ENCODE measurements around the gene FXR1.
"Not testable (repeated sequence)": the region's sequence is repeated elsewhere in the genome, so short reads cannot be mapped to it uniquely, and the experiment has no call there.

The FXR1 gene

DNA sequence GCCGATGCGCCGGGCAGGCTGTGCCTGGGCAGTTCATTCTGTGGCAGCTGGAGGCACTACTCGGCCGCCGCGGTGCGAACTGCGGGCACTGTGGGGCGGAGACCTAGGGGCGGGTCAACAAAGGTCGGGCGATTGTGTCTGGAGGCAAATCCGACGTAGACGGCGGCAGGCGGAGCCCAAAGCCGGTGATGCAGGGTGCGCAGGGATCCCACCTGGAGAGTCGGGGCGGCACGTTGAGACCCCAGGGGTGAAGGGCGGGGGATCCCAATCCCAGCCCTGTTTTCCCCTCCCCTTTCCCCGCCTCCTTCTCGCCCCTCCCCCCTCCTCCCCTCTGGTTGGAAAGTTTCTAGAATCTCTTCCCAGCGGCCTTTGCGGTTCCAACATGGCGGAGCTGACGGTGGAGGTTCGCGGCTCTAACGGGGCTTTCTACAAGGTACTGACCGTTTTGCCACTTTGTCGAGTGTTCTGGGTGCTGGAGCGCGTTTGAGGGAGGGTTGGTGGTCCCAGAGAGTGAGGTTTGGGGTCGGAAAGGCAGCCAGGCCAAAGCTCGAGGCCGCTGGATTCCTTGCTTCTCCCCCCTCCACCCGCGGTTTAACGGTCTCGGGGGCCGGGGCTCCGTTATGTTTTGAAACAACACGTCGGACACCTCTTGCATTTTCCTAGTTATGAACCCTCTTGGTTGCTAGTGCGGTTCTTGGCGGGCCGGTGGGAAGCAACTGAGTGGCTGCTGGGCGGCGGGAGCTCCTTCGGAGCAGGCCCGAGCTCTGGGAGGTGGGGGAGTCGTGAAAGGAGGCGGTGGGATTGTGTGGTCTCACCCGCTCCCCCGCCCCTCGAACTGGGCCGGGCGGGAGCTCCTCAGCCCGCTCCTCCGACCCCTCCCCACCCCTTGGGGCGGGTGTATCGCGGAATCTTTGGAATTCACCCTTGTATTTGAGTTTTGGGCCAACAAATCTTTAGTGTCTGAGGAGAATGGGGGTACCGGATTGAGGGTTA, at the start of gene FXR1:
TSS of gene FXR1 (plus strand) at position 367 of the 993 bp plus-strand sequence. CDS start at position 383, 16 bp downstream.
- DNase-seq (ENCODE audit: low spot score) = peak; percentile 96

DNA sequence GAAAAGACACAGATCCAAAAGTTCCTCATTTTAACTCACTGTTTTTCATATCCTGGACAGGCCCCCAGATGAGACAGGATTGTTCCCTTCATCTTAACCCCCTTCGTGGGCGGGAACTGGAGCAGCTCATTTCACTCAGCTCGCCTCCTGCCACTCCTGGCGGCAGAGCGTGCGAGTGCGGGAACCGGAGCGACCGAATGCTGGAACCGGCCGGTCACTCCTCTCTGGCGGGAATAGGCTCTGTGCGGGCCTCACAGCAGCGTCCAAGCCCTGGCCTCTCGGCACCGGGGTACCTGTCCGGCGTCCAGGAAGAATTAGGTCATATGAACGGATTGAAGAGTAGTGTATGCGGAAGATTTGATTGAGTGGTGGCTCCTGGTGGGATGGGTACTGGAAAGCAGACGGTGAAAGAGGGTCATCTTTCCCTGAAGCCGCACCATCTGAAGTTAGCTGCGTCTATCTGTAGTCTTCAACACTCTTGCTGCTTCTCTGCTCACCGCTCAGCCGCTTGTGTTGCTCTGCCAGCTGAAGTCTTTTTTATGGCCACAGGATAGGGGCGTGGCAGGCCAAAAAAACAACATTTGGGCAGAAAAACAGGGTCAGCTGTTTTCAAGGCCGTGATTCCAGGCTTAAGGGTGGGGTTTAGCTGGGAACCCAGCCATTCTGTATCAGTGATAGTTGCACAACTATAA, 42.3 kb upstream of the FXR1 start:
- no peak for DNase-seq (ENCODE audit: low spot score)

DNA sequence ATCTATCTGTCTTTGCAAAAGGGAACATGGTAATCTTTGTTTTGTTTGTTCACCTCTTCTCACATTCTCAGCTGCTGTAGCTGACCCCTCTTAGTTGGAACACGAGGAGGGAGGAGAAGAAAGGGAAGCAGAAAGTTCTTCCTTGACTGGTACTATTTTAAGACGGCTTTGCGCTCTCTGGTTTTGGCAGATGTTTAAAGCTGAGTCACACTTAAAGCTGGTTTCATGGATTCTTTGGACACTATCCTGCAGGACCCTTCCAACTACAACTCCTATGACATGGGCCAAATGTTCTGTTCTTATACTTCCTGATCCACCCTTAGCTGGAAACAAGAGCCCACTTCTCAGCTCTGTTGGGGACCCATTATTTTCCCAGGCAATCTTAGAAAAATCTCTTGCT, 40.6 kb upstream of the FXR1 start:
- DNase-seq (ENCODE audit: low spot score) = no peak

DNA sequence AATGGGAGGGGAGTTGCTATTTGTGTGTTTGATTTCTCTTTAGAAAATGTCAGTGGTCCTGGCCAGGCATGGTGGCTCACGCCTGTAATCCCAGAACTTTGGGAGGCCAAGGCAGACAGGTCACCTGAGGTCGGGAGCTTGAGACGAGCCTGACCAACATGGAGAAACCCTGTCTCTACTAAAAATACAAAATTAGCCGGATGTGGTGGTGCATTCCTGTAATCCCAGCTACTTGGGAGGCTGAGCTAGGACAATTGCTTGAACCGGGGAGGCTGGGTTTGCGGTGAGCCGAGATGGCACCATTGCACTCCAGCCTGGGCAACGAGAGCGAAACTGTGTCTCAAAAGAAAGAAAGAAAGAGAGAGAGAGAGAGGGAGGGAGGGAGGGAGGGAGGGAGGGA, 40.0 kb upstream of the FXR1 start:
- not testable (repeated sequence) for DNase-seq (ENCODE audit: low spot score)

DNA sequence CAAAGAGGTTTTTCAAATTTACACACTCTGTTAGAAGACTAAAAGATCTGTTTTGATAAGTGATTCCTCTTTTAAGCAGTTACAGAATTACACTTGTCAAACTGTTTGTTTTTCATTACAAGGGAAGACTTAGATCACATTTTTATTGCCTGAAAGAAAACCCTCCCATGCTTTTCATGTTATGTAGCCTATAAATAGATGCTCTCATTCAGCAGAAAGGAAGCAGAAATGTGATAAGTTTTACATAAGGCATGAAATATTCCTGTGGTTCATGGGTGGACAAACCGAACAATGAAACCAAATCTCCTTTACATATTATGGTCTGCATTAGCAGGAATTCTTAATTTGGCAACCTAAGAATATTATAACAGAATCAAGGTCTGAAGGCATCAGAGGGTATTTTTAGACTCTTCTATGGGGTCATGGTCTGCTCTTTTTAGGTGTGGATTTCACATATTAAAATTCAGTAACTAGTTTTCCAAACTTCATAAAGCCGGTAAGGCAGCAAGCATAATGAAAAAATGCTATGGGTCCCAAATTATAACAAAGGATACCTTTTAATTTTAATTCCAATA, 37.3 kb upstream of the FXR1 start:
- no peak for DNase-seq (ENCODE audit: low spot score)

DNA sequence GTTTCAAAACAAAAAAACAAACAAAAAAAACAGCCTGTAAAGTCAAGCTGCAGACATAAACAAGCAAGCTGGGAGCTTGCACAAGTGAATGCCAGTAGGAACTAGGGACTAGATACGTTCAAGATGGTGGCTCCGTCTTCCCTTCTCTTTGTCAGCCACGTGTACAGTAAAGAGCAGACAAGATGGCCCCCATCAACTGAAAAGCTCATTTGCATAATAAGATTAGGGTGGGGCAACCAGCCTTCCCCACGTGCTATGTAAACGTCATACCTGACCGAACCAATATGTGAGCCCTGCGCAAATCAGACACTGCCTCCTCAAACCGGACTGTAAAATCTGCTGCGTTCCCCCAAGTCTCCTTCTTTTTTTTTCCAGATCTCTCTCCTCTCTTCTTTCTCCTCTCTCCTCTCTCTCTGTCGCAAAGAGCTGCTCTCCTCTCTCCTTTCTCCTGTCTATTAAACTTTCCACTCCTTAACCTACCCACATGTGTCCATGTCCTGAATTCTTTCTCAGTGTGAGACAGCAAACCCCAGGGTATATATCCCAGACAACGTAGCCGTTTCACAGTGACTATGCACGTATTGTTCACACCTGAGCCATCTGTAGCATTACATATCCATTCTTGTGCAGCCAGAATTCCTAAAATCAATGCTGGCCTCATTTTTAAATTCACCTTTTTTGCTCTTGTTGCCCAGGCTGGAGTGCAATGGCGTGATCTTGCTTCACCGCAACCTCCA, 31.2 kb upstream of the FXR1 start:
- DNase-seq (ENCODE audit: low spot score) = no peak

DNA sequence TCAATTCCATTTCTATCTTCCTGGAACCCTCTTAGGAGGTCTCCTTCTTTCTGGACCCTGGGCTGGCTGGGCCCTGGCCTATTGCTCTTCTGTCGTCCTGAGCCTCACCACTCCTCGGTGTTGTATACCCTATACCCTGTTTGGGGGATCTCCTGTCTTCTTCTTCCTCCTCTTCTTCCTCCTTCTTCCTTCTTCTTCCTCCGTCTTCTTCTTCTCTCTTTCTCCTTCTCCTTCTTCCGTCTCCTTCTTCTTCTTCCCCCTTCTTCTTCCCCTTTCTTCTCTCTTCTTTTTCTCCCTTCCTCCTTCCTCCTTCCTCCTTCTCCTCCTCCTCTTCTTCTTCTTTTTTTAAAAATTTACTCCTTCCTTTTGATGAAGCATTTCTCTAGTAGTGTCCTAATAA, 30.4 kb upstream of the FXR1 start:
- DNase-seq (ENCODE audit: low spot score) = no peak

DNA sequence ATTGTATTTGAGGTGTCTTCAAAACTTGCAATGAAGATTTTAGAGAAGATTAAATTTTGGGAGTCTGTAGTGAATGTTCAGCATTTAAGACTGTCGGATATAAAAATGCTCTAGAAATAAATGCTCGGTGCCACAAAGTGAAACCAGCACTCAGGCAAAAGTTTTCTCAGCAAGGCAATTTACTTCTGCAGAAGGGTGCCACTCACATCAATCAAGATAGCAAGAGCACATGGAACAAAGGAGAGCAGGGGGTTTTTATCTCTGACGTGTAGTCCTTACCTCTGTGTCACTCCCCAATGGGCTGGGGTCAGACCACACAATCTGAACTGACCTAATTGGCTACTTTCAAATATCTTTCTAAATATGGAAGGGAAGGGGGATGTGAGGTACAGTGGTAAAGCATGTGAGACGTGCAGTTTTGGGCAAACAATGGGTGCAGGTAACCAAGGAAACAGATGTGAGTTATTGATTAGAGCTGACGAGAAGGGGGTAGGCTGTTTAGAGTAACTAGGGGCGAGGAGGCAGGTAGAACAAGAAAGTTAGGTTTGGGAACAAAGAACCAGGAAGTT, 23.4 kb upstream of the FXR1 start:
- DNase-seq (ENCODE audit: low spot score) = no peak

DNA sequence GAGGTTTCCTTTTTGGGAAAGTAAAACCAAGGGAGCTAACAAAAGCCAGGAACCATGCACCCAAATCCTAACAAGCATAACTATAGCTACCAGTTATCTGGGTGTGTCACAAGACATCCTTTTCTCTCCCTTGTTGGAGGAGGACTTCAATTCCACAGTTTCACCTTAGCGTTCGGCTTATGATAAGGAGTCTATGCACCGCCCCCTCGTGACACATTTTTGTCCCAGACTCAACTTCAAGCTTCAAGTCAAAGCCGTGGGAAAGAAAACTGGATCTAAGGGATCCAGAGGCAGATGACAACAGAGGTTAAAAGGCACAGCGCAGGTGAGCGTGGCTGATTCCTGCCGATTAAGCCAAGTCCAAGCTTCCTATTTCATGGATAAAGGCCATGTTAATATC, 13.9 kb upstream of the FXR1 start:
- DNase-seq (ENCODE audit: low spot score) = no peak

DNA sequence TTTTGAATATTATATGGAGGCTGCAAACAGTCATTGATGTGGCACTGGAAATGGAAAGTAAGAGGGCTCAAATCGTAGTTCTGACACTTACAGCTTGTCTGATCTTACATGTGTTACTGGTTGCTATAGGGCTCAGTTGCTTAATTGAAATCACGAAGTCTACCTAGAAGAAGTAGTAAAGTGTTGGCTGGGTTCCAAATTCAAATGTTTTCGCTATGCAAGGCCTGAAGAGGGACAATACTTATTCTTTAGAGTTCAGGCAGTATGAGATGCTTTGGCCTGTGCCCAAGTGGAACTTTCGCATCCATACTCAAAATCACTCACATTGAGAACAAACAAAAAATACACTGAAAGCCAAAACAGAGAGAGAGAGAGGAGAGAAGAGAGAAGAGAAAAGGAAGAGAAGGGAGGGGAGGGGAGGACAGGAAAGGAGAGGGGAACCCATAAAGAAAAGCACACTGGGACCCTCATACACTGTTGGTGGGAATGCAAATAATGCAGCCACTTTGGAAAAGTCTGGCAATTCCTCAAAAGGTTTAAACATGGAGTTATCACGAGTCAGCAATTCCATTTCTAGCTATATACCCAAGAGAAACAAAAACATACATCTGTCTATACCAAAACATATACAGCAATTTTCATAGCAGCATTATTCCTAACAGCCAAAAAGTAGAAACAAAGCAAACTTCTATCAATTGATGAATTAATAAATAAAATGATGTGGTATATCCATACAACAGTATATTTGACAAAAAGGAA, 2.9 kb upstream of the FXR1 start:
- DNase-seq (ENCODE audit: low spot score) = no peak

DNA sequence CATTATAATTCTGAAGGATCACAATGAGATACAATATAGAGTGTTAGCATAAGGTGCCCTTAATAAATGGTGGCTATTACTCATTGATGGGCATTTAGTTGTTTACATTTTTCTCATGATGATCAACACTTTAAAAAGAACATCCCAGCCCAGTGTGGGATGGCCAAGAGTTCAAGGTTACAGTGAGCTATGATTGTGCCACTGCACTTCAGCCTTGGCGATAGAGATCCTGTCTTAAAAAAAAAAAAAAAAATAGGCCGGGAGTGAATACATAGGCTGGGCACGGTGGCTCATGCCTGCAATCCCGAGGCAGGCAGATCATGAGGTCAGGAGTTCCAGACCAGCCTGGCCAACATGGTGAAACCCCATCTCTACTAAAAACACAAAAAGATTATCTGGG, 1.6 kb upstream of the FXR1 start:
- no peak for DNase-seq (ENCODE audit: low spot score)

DNA sequence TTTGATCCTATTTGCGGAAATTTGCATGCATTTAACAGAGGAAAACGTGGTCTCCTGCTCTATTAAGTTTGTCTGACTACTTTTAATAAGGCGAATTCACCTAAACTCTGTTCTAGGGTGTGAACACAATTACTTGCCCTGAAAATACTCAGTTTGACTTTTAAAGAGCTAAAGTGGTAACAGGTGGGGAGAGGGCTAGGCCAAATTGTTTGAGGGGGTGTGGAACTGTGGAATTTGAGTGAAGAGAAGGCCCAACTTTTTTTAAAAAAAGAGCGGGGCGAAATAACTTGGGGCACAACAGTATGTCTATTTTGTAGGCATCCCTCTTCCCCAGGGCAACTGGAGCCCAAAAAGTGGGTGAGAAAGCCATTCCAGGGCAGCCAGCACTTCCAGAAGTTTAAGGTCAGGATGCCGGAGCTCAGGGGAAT, 580 bp upstream of the FXR1 start:
- no peak for DNase-seq (ENCODE audit: low spot score)

DNA sequence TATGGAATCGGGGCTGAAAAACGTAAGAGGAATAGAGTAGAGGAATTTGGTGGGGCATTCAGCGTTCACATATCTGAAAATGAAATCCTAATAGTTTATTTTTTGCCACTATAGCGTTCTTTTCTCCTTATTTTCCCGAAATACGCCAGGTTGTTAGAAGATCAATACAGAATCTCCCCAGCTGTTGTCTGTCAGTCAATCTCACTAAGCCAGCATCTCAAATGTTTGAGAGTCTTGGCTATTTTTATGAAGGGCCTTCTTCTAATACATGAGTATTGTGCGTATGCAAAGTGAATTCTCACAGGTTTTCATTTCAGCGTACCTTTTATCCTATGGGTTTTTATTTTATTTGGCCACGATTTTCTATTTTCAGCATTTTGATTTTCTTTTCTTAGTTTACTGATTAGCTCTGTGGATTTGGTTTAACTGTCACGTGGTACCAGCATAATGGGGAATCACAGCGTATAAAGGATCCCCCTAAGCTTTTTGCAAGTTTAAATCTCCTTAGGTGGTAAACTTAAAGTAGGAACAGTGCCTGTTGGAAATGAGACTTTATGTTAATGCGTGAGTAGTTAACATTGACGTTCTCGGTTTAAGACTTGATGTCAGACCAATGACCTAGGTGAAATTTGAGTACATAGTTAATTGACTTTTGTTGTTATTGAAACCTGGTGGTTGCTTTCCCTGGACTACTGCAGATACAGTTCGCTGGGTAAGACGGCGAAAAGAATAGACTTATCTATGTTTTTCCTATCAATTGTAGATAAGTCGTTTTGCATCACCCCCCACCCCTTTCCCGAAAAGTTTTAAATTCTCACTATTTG, 1.3 kb downstream of the FXR1 start:
- no peak for DNase-seq (ENCODE audit: low spot score)

DNA sequence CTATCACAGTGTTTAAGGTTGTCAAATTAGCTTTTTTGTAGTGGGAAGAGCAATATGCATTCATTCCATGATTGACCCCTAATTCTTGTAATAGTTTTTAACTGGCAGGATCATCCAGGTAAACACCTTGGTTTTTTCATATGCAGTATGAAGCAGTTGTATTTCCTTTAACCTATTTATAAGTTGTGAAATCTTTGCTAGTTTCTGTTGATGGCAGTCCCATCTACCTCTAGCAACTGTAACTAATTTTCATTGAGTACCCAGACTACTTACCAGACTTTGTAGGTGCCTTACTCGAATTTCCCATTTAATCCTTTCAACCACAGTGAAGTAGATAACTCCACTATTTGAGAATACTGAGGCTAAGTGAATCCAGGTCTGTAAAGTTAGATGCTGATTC, 6.1 kb downstream of the FXR1 start:
- DNase-seq (ENCODE audit: low spot score) = no peak

DNA sequence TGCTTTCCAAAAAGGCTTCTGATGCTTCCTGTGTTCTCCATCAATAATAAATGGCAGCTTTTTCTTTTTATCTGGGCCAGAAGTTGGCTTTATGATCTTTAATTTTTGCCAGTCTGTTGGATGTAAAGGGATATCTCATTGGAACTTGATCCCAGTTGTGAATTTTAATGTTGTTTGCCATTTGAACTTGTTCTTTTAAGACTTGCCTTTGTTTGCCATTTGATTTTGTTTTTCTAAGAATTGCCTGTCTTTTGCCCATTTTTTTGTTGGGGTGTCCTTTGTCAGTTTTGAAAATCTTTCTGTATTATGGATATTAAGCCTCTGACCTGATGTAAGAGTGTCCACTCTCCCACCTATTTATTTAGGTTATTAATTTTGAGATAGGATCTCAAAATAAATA, 9.8 kb downstream of the FXR1 start:
- no peak for DNase-seq (ENCODE audit: low spot score)

DNA sequence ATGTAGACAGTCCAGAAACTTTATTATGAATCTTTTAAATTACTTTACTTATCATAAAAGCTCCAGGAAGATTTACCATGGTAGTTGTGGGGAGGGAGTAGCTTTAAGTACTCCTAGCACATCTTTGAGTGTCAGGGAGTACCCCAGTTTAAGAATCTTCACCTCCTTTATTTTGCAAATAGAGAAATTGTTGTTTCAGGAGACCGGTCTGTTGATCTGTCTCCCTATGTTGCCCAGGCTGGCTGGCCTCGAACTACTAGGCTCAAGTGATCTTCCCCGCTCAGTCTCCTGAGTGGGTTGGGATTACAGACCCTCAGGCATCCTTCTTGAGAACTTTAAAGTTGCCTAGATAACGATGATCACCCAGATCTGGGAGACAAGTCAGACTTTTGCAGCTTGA, 11.1 kb downstream of the FXR1 start:
- DNase-seq (ENCODE audit: low spot score) = no peak

DNA sequence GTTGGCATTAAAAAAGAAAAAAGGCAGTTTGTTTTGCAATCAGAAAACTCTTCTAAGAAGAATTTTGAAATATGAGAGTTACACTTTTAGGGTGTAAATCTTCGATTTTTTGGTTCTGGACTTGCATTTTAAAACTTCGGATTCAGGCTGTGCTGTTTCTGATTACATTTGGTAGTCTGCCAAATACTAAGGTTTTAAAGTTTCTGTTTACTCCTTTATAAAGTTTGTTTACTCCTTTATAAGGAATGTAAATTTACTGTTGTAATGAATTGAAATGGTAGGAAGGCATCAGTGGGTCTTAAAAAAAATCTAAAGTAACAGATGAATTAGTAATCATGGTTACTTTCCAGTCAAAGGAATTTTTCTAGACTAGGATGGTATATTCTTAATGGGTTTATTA, 14.1 kb downstream of the FXR1 start:
- DNase-seq (ENCODE audit: low spot score) = no peak

DNA sequence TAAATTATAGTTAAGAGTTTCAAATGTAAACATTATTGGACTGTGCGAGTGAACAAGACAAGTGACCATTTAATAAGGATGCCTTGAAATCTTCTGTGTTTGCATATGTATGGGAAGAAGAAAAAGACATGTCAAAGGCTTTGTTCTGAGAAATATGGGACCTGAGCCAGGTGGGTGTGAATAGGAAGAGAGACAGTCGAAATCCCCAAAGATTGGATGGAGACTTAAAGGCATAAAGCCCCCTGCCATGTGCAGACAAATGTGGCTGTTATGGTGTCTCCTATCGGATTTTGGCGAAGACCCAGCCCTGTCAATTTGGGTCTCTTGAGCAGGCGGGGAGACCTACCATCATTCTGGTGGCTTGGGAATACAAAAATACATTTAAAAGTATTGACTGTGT, 16.9 kb downstream of the FXR1 start:
- no peak for DNase-seq (ENCODE audit: low spot score)

DNA sequence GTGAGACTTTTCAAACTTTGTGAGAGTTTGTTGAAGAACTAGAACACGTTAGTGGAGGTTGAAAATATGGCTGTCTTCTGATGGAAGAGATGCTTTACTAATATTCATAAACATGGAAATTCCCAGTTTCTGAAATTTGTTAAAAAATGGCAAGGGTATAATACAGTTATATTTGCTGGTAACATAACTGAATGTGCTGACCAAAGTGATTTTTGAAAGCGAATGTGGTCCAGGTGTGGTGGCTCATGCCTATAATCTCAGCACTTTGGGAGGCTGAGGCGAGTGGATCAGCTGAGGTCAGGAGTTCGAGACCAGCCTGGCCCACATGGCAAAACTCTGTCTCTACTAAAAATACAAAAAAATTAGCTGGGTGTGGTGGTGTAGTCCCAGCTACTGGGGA, 18.1 kb downstream of the FXR1 start:
- no peak for DNase-seq (ENCODE audit: low spot score)

DNA sequence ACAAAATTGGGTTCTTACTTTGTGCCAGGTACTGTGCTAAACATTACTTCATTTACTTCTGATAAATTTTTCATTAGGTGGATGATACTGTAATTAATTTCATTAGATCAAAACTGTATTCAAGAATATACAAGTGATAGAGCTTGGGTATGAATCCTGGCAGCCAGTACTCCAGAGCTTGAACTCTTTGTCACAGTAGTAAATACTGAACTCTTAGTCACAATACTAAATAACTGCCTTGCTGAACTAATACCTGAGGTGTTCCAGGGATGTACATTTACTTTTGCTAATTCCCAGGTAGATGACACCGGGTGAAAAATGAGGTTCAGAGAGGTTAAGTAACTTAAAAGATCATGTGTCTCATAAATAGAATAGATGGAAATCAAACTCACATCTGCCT, 20.3 kb downstream of the FXR1 start:
- DNase-seq (ENCODE audit: low spot score) = no peak

Data from SW480 (cell line).